Stromal cell of bone marrow (primary cell): ENCODE data around the gene PTPRN.

ENCODE experiments used
- DNase-seq: peaks from one replicate; pipeline ENCODE4 v3.0.0-alpha.2; 2012; ENCODE audit warnings: low read depth

PTPRN gene

GRCh38 chr2:219245148-219245898 is 63.9 kb downstream of the PTPRN start, which contains the start of the genes GLB1L and STK16:
Gene GLB1L, minus strand, starts transcription at chr2:219245444. Its CDS starts 1,871 bp downstream, at chr2:219243573.
Gene STK16, plus strand, starts transcription at chr2:219245479. Its CDS starts 521 bp downstream, at chr2:219246000.
- DNase-seq = peak; percentile 87

- DNase-seq = no peak
Observed at GRCh38 chr2:219244789-219245147, 64.4 kb downstream of the PTPRN start.

GRCh38 chr2:219243291-219243761 is 65.9 kb downstream of the PTPRN start:
- no peak for DNase-seq
